Measurements from ENCODE around the gene SNX33. TPM values are rescaled to one million over a fixed set of nuclear protein-coding genes. Genes with fewer than 3 reads are reported as not detected.
"Not testable (repeated sequence)": the region's sequence is repeated elsewhere in the genome, so short reads cannot be mapped to it uniquely, and the experiment has no call there.

Gene SNX33
- total RNA-seq, 4 donors from 2014 or later = 32.1 to 59.7 (median 49.5) TPM

GRCh38 chr15:75682181-75683135 is 34.7 kb downstream of the SNX33 start:
- 76% methylated on average over 14 of the region's 40 CpGs for WGBS
- TF ChIP-seq EP300 (IDR thresholded peaks at IDR 0.05) = no peak
- no peak for TF ChIP-seq POLR2A (IDR thresholded peaks at IDR 0.05)
- TF ChIP-seq CTCF (IDR thresholded peaks at IDR 0.05) = no peak
- no peak for TF ChIP-seq POLR2AphosphoS5 (IDR thresholded peaks at IDR 0.05)
- Histone ChIP-seq H3K36me3 (no peaks in the 10 kb centered on the region), H3K4me3 (no peak overlapping the region), H3K4me1 (peaks cover 20% of the 10 kb centered on the region), H3K9me3 (no peaks in the 10 kb centered on the region), H3K27ac (no peak overlapping the region), H3K27me3 (no peaks in the 10 kb centered on the region)
- DNase-seq (ENCODE audit: low spot score in 2 of 2) = no peak

- TF ChIP-seq POLR2AphosphoS5 (IDR thresholded peaks at IDR 0.05) (peak in 1 of 3 donors; percentile 27), CTCF (IDR thresholded peaks at IDR 0.05) (peak; percentile 67 to 76)
- H3K27ac ChIP-seq, H3K27me3 ChIP-seq, H3K4me3 ChIP-seq, H3K36me3 ChIP-seq, H3K9me3 ChIP-seq: not testable (repeated sequence)
- 41% methylated on average over 6 of the region's 14 CpGs for WGBS
- DNase-seq (ENCODE audit: low spot score in 2 of 2) = peak in 1 of 2 donors; percentile 83
- peaks cover 20% of the 10 kb centered on the region for H3K4me1 ChIP-seq
Observed at GRCh38 chr15:75683646-75684312, 36.1 kb downstream of the SNX33 start.

- H3K36me3 ChIP-seq = peaks cover 14% of the 10 kb centered on the region
- no peaks in the 10 kb centered on the region for H3K9me3 ChIP-seq
- peaks cover 6% of the 10 kb centered on the region for H3K27me3 ChIP-seq
- H3K4me3 ChIP-seq = no peak overlapping the region
- WGBS = 79% methylated on average over 10 of the region's 10 CpGs
- no peak for DNase-seq (ENCODE audit: low spot score in 2 of 2)
- TF ChIP-seq POLR2A (IDR thresholded peaks at IDR 0.05) = no peak
- TF ChIP-seq CTCF (IDR thresholded peaks at IDR 0.05) = no peak
- H3K4me1 ChIP-seq = peaks cover 20% of the 10 kb centered on the region
- H3K27ac ChIP-seq = no peak overlapping the region
Observed at GRCh38 chr15:75684648-75685047, 36.9 kb downstream of the SNX33 start.

- no peak for TF ChIP-seq POLR2A (IDR thresholded peaks at IDR 0.05)
- TF ChIP-seq EP300 (IDR thresholded peaks at IDR 0.05) = no peak
- no peak for TF ChIP-seq CTCF (IDR thresholded peaks at IDR 0.05)
- TF ChIP-seq POLR2AphosphoS5 (IDR thresholded peaks at IDR 0.05) = no peak
- no peak for DNase-seq (ENCODE audit: low spot score in 2 of 2)
- Histone ChIP-seq H3K27ac (no peak overlapping the region), H3K4me3 (no peak overlapping the region), H3K36me3 (peaks cover 14% of the 10 kb centered on the region), H3K9me3 (no peaks in the 10 kb centered on the region), H3K27me3 (peaks cover 6% of the 10 kb centered on the region), H3K4me1 (peaks cover 20% of the 10 kb centered on the region)
- WGBS = 76% methylated on average over 6 of the region's 12 CpGs
Observed at GRCh38 chr15:75685195-75685594, 37.5 kb downstream of the SNX33 start.

GRCh38 chr15:75686212-75686642 is 38.5 kb downstream of the SNX33 start:
- Histone ChIP-seq H3K4me1 (peaks cover 20% of the 10 kb centered on the region), H3K36me3 (peaks cover 14% of the 10 kb centered on the region)
- TF ChIP-seq CTCF (IDR thresholded peaks at IDR 0.05) = peak; percentile 57 to 90
- 61% methylated on average over 6 of the region's 14 CpGs for WGBS
- not testable (repeated sequence) for DNase-seq (ENCODE audit: low spot score in 2 of 2); H3K4me3 ChIP-seq; H3K9me3 ChIP-seq; H3K27ac ChIP-seq; H3K27me3 ChIP-seq
